H9 (cell line): ENCODE measurements around the gene TGFB3. TPM values are rescaled to one million over a fixed set of nuclear protein-coding genes. Genes with fewer than 3 reads are reported as not detected.

Source experiments
- DNase-seq: peaks from one replicate; pipeline ENCODE4 v3.0.0-alpha.2; 2017
- H2AFZ ChIP-seq: one replicate; pipeline ENCODE4 v1.6.1; 2013; ENCODE audit warnings: mild to moderate bottlenecking, low read length, control low read depth, moderate library complexity
- H2AK5ac ChIP-seq: 2 replicates; pipeline ENCODE4 v1.6.1; 2013; ENCODE audit warnings: low read length, control low read depth, mixed read lengths; ENCODE audit not compliant: insufficient read length
- H2BK120ac ChIP-seq: one replicate; pipeline ENCODE4 v1.6.1; 2013; ENCODE audit warnings: low read depth, mild to moderate bottlenecking, low read length, control low read depth, inconsistent platforms; ENCODE audit not compliant: poor library complexity, severe bottlenecking
- H2BK12ac ChIP-seq: 2 replicates; pipeline ENCODE4 v1.6.1; 2013; ENCODE audit warnings: low read length, control low read depth, mixed read lengths, low read depth; ENCODE audit not compliant: insufficient read length
- H2BK15ac ChIP-seq: 2 replicates; pipeline ENCODE4 v1.6.1; 2013; ENCODE audit warnings: low read depth, low read length, control low read depth
- H2BK20ac ChIP-seq: one replicate; pipeline ENCODE4 v1.6.1; 2013; ENCODE audit warnings: low read depth, mild to moderate bottlenecking, low read length, control low read depth, inconsistent platforms; ENCODE audit not compliant: poor library complexity, severe bottlenecking
- H2BK5ac ChIP-seq: 2 replicates; pipeline ENCODE4 v1.6.1; 2013; ENCODE audit warnings: low read length, control low read depth, mixed read lengths; ENCODE audit not compliant: insufficient read length
- H3K14ac ChIP-seq: 2 replicates; pipeline ENCODE4 v1.6.1; 2013; ENCODE audit warnings: low read length, control low read depth; ENCODE audit not compliant: insufficient read depth
- H3K18ac ChIP-seq: 2 replicates; pipeline ENCODE4 v1.6.1; 2013; ENCODE audit warnings: low read depth, mild to moderate bottlenecking, mixed read lengths, low read length, control low read depth; ENCODE audit not compliant: insufficient read length
- H3K23ac ChIP-seq: 2 replicates; pipeline ENCODE4 v1.6.1; 2013; ENCODE audit warnings: low read length, control low read depth, mixed read lengths, low read depth; ENCODE audit not compliant: insufficient read length
- H3K23me2 ChIP-seq: 2 replicates; pipeline ENCODE4 v1.6.1; 2013; ENCODE audit warnings: low read depth, mild to moderate bottlenecking, mixed read lengths, low read length, control low read depth; ENCODE audit not compliant: insufficient read length, poor library complexity, severe bottlenecking
- H3K27ac ChIP-seq: 2 replicates; pipeline ENCODE4 v1.5.1; 2013; ENCODE audit warnings: low read length, control low read depth, mixed read lengths, low read depth; ENCODE audit not compliant: insufficient read length
- H3K27me3 ChIP-seq: 2 replicates; pipeline ENCODE4 v1.6.1; 2013; ENCODE audit warnings: low read length, control low read depth, inconsistent platforms; ENCODE audit not compliant: insufficient read depth
- H3K4ac ChIP-seq: 2 replicates; pipeline ENCODE4 v1.6.1; 2013; ENCODE audit warnings: low read depth, mild to moderate bottlenecking, control low read depth, inconsistent platforms, low read length, moderate library complexity
- H3K4me1 ChIP-seq: 2 replicates; pipeline ENCODE4 v1.6.1; 2013; ENCODE audit warnings: low read length, control low read depth, inconsistent platforms; ENCODE audit not compliant: insufficient read depth
- H3K4me2 ChIP-seq: 2 replicates; pipeline ENCODE4 v1.6.1; 2013; ENCODE audit warnings: low read length, control low read depth, mixed read lengths; ENCODE audit not compliant: insufficient read length, insufficient read depth
- H3K56ac ChIP-seq: 2 replicates; pipeline ENCODE4 v1.6.1; 2013; ENCODE audit warnings: low read depth, mild to moderate bottlenecking, mixed read lengths, low read length, control low read depth; ENCODE audit not compliant: insufficient read length
- H3K79me1 ChIP-seq: 2 replicates; pipeline ENCODE4 v1.6.1; 2013; ENCODE audit warnings: low read depth, mild to moderate bottlenecking, moderate library complexity, low read length, control low read depth, inconsistent platforms; ENCODE audit not compliant: insufficient read depth, poor library complexity, severe bottlenecking
- H3K79me2 ChIP-seq: 2 replicates; pipeline ENCODE4 v1.6.1; 2013; ENCODE audit warnings: low read length, control low read depth, inconsistent platforms; ENCODE audit not compliant: insufficient read depth
- H3K9ac ChIP-seq: 2 replicates; pipeline ENCODE4 v1.6.1; 2013; ENCODE audit warnings: low read length, control low read depth, mixed read lengths; ENCODE audit not compliant: insufficient read length; ENCODE audit errors: extremely low read depth
- H3K9me3 ChIP-seq: one replicate; pipeline ENCODE4 v1.6.1; 2013; ENCODE audit warnings: low read depth, low read length, inconsistent platforms; ENCODE audit not compliant: control insufficient read depth
- H3T11ph ChIP-seq: one replicate; pipeline ENCODE4 v1.6.1; 2013; ENCODE audit warnings: mild to moderate bottlenecking, low read length, control low read depth, inconsistent platforms
- H4K20me1 ChIP-seq: one replicate; pipeline ENCODE4 v1.6.1; 2013; ENCODE audit not compliant: control insufficient read depth, insufficient read length, insufficient read depth
- H4K5ac ChIP-seq: 2 replicates; pipeline ENCODE4 v1.6.1; 2013; ENCODE audit warnings: low read depth, mild to moderate bottlenecking, mixed read lengths, low read length, control low read depth; ENCODE audit not compliant: insufficient read length
- H4K8ac ChIP-seq: replicated peaks from 2 replicates; pipeline ENCODE4 v1.6.1; 2013; ENCODE audit warnings: low read length, control low read depth, mixed read lengths, low read depth; ENCODE audit not compliant: insufficient read length
- H4K91ac ChIP-seq: 2 replicates; pipeline ENCODE4 v1.6.1; 2013; ENCODE audit warnings: low read depth, mild to moderate bottlenecking, moderate library complexity, mixed read lengths, low read length, control low read depth; ENCODE audit not compliant: insufficient read length
- H3K27ac Mint-ChIP-seq, 3 experiments: 2 replicates in 2 of 3; 3 replicates in 1 of 3; pipeline ENCODE4 v1.8.0; 2020 to 2021; ENCODE audit warnings: mixed read lengths in 3 of 3, mild to moderate bottlenecking in 1 of 3, moderate library complexity in 1 of 3
- H3K27me3 Mint-ChIP-seq: 2 replicates; pipeline ENCODE4 v1.8.0; 2021; ENCODE audit warnings: low read depth, mild to moderate bottlenecking, moderate library complexity, mixed read lengths
- H3K36me3 Mint-ChIP-seq, 3 experiments: 2 replicates in 2 of 3; 3 replicates in 1 of 3; pipeline ENCODE4 v1.8.0; 2020 to 2021; ENCODE audit warnings: low read depth in 3 of 3, mixed read lengths in 3 of 3; ENCODE audit not compliant: insufficient read depth in 1 of 3
- H3K4me1 Mint-ChIP-seq, 2 experiments: 2 replicates each; pipeline ENCODE4 v1.8.0; 2020; ENCODE audit warnings: mixed read lengths in 2 of 2
- H3K4me3 Mint-ChIP-seq, 2 experiments: 2 replicates in 1 of 2; 3 replicates in 1 of 2; pipeline ENCODE4 v1.8.0; 2020 to 2021; ENCODE audit warnings: mild to moderate bottlenecking in 2 of 2, mixed read lengths in 2 of 2, moderate library complexity in 1 of 2
- H3K9me3 Mint-ChIP-seq, 2 experiments: 2 replicates in 1 of 2; 3 replicates in 1 of 2; pipeline ENCODE4 v1.8.0; 2020; ENCODE audit warnings: mild to moderate bottlenecking in 2 of 2, mixed read lengths in 2 of 2, moderate library complexity in 1 of 2
- WGBS: extraction: QIAGEN DNeasy Blood & Tissue Kit; methylation state at CpG from one replicate; pipeline ENCODE4 v1.1.7; 2013; ENCODE audit warnings: missing lambda C conversion rate, low lambda C conversion rate, mixed read lengths; ENCODE audit not compliant: insufficient read length; ENCODE audit errors: extremely low coverage; 5-methylcytosine and 5-hydroxymethylcytosine counted together
- total RNA-seq: library from RNA; stranded (reverse); gene quantifications from 2 replicates; pipeline ENCODE4 v1.2.1, GENCODE V29; 2021
- TF ChIP-seq, protein P1 (sequence below): fragments of 200-600 bp; sonication (generic); conservative IDR thresholded peaks from 3 replicates; pipeline ENCODE4 v1.8.0; 2021; ENCODE audit warnings: antibody characterized with exemption, mild to moderate bottlenecking

The TGFB3 gene
- total RNA-seq, 1 experiment from 2014 or later = 0.37 TPM

- DNase-seq = no peak
- no CpG with 5 or more reads among the region's 1 CpG for WGBS
- Mint-ChIP-seq H3K9me3 (peaks cover 2 to 5% of the 10 kb centered on the region in 2 experiments; a peak in 3 of 5 replicates), H3K36me3 (peaks cover 9 to 35% (median 17%) of the 10 kb centered on the region in 3 experiments), H3K4me3 (no peak overlapping the region), H3K4me1 (peaks cover 15% of the 10 kb centered on the region in 2 experiments), H3K27ac (no peak overlapping the region), H3K27me3 (no peaks in the 10 kb centered on the region)
- Histone ChIP-seq H3K18ac (no peak overlapping the region), H2AFZ (no peak overlapping the region), H3K23me2 (no peaks in the 10 kb centered on the region), H4K91ac (no peak overlapping the region), H4K5ac (no peak overlapping the region), H3K79me2 (no peaks in the 10 kb centered on the region), H3K4me2 (no peak overlapping the region), H3K4ac (no peak overlapping the region), H3K23ac (no peak overlapping the region), H2BK12ac (no peak overlapping the region), H3K27ac (no peak overlapping the region), H3K79me1 (no peaks in the 10 kb centered on the region), H2BK120ac (no peak overlapping the region), H3K27me3 (no peaks in the 10 kb centered on the region), H2BK5ac (no peak overlapping the region), H2AK5ac (no peak overlapping the region), H2BK15ac (no peak overlapping the region), H3T11ph (no peak overlapping the region), H4K8ac (no peak overlapping the region), H4K20me1 (no peaks in the 10 kb centered on the region), H3K4me1 (no peaks in the 10 kb centered on the region; the same call in 1 of the 2 replicates), H3K9me3 (no peaks in the 10 kb centered on the region), H2BK20ac (no peak overlapping the region), H3K56ac (no peak overlapping the region), H3K9ac (no peak overlapping the region), H3K14ac (no peak overlapping the region)
- TF ChIP-seq, protein P1, sequence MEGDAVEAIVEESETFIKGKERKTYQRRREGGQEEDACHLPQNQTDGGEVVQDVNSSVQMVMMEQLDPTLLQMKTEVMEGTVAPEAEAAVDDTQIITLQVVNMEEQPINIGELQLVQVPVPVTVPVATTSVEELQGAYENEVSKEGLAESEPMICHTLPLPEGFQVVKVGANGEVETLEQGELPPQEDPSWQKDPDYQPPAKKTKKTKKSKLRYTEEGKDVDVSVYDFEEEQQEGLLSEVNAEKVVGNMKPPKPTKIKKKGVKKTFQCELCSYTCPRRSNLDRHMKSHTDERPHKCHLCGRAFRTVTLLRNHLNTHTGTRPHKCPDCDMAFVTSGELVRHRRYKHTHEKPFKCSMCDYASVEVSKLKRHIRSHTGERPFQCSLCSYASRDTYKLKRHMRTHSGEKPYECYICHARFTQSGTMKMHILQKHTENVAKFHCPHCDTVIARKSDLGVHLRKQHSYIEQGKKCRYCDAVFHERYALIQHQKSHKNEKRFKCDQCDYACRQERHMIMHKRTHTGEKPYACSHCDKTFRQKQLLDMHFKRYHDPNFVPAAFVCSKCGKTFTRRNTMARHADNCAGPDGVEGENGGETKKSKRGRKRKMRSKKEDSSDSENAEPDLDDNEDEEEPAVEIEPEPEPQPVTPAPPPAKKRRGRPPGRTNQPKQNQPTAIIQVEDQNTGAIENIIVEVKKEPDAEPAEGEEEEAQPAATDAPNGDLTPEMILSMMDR = no peak
Measured at GRCh38 chr14:76023757-76024156, 42.0 kb upstream of the TGFB3 start.
